IPS DF 6.9 (cell line): Measurements from ENCODE around the gene PCP2.

ENCODE experiments used
- DNase-seq: peaks from one replicate; pipeline ENCODE4 v3.0.0-alpha.2; 2013; ENCODE audit warnings: low read depth, low spot score
- H3K27ac ChIP-seq: one replicate; pipeline ENCODE4 v1.5.1; 2013; ENCODE audit warnings: low read length, control low read depth
- H3K27me3 ChIP-seq: 2 replicates; pipeline ENCODE4 v1.6.1; 2013; ENCODE audit warnings: mild to moderate bottlenecking, low read length; ENCODE audit not compliant: control insufficient read depth, insufficient read depth
- H3K36me3 ChIP-seq: 2 replicates; pipeline ENCODE4 v1.6.1; 2013; ENCODE audit warnings: low read length; ENCODE audit not compliant: control insufficient read depth, insufficient read depth
- H3K4me1 ChIP-seq: 2 replicates; pipeline ENCODE4 v1.6.1; 2013; ENCODE audit warnings: low read length; ENCODE audit not compliant: control insufficient read depth, insufficient read depth
- H3K4me3 ChIP-seq: 2 replicates; pipeline ENCODE4 v1.5.1; 2013; ENCODE audit warnings: mild to moderate bottlenecking, low read length
- H3K9me3 ChIP-seq: 2 replicates; pipeline ENCODE4 v1.6.1; 2013; ENCODE audit warnings: low read length, inconsistent platforms; ENCODE audit not compliant: control insufficient read depth, insufficient read depth
- WGBS: extraction: QIAGEN DNeasy Blood & Tissue Kit; methylation state at CpG from one replicate; pipeline ENCODE4 v1.1.7; 2013; ENCODE audit warnings: mixed read lengths, missing lambda C conversion rate; ENCODE audit not compliant: insufficient read length, insufficient coverage; 5-methylcytosine and 5-hydroxymethylcytosine counted together

Gene PCP2

DNA sequence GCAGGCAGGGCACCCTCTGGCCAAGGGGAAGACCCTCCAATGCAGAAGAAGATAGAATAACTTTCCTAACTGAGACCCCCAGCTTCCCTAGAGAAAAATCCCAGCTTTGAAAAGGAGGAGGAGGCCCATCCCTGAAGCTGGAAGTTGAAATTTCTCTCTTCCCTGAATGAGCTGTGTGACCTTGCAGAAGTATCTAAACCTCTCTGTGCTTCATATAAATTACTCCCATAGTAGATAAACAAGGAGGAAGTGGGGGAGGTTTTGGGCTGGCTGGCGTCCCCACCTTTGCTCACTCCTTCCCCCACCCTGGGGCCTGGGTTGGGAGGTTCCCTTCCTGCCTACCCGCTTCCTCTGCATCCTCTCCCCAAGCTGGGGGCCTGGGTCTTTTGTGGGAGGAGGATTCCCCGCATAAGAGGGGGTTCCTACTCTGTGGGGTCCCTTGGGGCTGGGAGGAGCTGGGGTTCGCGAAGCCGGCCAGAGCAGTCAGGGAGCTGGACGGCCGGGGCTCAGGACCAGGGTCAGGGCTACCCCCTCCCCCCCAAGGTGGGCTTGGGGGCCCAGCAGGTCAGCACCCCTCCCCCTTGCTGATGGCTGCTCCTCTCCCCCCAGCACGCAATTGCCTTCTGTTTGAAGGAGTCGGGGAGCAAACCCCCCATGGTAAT is 26.2 kb downstream of the PCP2 start:
- no peak for DNase-seq
- WGBS, result no CpG with 5 or more reads among the region's 10 CpGs
- no peaks in the 10 kb centered on the region for H3K27me3 ChIP-seq

DNA sequence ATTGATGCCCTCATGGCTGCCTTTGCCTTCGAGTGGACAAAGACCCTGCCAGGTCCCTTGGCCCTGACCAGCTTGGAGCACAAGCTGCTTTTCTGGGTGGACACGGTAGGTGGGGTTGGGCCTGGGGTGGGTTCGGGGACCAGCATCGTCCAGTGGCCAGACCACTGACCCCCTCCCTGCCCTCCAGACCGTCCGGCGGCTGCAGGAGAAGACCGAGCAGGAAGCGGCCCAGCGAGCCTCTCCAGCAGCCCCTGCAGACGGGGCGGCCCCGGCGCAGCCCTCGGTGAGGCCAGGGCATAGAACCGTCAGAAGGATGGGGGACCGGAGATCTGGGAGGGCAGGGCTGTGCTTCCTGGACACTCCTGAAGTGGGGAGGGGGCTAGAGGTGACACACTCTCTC is 27.2 kb downstream of the PCP2 start:
- DNase-seq, result no peak
- H3K36me3 ChIP-seq, result peaks cover 13% of the 10 kb centered on the region
- no CpG with 5 or more reads among the region's 17 CpGs for WGBS
- H3K27me3 ChIP-seq, result no peaks in the 10 kb centered on the region
- H3K27ac ChIP-seq, result no peak overlapping the region
- H3K9me3 ChIP-seq, result no peaks in the 10 kb centered on the region
- no peaks in the 10 kb centered on the region for H3K4me1 ChIP-seq
- H3K4me3 ChIP-seq, result no peak overlapping the region

More for the DNA sequence above, 26.2 kb downstream of the PCP2 start:
- Histone ChIP-seq H3K4me3 (no peak overlapping the region), H3K36me3 (peaks cover 23% of the 10 kb centered on the region), H3K4me1 (no peaks in the 10 kb centered on the region), H3K9me3 (no peaks in the 10 kb centered on the region), H3K27ac (no peak overlapping the region)

DNA sequence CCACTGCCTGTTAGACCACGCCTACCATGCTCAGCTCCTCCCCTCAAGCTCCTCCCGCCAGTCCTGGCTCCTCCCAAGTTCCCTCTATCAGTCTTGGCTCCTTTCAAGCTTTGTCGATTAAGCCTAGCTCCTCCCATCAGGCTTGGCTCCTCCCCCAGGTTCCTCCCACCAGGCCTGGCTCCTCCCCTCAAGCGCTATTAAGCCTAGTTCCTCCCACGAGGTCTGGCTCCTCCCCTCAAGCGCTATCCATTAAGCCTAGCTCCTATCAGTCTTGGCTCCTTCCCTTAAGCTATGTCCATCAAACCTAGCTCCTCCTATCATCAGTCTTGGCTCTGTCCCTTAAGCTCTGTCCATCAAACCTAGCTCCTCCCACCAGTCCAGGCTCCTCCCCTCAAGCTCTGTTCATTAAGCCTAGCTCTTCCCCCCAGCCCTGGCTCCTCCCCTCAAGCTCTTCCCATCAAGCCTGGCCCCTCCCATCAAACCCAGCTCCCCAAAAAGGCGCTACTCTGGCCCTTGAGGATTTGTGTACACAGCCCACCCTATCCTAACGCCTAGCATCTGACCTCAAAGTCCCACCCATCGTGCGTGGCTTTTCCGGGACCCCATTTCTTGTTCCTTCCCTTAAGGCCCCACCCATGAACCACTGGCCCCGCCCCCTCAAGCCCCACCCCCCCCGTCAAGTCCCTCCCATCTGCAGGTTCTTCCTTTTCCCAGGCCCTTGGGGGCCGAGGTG is 27.9 kb downstream of the PCP2 start:
- H3K27ac ChIP-seq, result no peak overlapping the region
- WGBS, result no CpG with 5 or more reads among the region's 14 CpGs
- H3K9me3 ChIP-seq, result no peaks in the 10 kb centered on the region
- peak; percentile 76 for DNase-seq
- H3K4me1 ChIP-seq, result no peaks in the 10 kb centered on the region
- no peaks in the 10 kb centered on the region for H3K27me3 ChIP-seq
- H3K36me3 ChIP-seq, result peaks cover 9% of the 10 kb centered on the region
- no peak overlapping the region for H3K4me3 ChIP-seq

DNA sequence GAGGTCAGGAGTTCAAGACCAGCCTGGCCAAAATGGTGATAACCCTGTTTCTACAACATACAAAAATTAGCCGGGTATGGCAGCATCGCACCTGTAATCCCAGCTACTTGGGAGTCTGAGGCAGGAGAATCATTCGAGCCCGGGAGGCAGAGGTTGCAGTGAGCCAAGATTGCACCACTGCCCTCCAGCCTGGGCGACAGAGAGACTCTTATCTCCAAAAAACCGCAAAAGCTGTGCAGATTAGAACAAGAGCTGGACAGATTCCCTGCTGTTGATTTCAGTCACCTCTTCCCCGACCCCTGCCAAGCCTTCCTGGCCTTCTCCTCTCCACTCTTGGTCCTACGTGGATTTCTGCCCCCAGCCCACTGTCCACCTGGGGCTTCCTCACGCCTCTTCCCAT is 29.6 kb downstream of the PCP2 start:
- WGBS, result no CpG with 5 or more reads among the region's 9 CpGs
- no peak for DNase-seq
- no peaks in the 10 kb centered on the region for H3K9me3 ChIP-seq
- no peak overlapping the region for H3K4me3 ChIP-seq
- H3K4me1 ChIP-seq, result no peaks in the 10 kb centered on the region
- no peaks in the 10 kb centered on the region for H3K27me3 ChIP-seq
- H3K27ac ChIP-seq, result no peak overlapping the region
- H3K36me3 ChIP-seq, result peaks cover 5% of the 10 kb centered on the region

DNA sequence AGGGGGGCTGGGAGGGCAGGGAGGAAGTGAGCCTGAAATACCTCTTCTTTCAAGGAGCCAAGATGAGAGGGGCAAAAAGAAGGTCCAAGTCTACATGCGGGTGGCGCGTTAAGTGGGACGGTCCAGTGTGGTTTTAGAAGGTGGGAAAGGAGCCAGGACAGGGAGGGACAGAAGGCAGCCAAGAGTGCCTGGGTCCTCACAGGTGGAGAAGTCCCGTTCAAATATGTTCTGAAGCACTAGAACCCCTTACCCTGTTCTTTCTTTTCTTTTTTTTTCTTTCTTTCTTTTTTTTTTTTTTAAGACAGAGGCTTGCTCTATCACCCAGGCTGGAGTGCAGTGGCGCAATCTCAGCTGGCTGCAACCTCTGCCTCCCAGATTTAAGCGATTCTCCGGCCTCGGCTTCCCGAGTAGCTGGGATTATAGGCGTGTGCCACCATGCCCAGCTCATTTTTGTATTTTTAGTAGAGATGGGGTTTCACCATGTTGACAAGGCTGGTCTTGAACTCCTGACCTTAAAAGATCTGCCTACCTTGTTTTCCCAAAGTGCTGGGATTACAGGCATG is 30.5 kb downstream of the PCP2 start:
- DNase-seq, result no peak
- Histone ChIP-seq H3K9me3 (no peaks in the 10 kb centered on the region), H3K4me1 (no peaks in the 10 kb centered on the region), H3K36me3 (peaks cover 2% of the 10 kb centered on the region; the same call in 1 of the 2 replicates), H3K4me3 (no peak overlapping the region), H3K27ac (no peak overlapping the region), H3K27me3 (no peaks in the 10 kb centered on the region)
- WGBS, result no CpG with 5 or more reads among the region's 11 CpGs

DNA sequence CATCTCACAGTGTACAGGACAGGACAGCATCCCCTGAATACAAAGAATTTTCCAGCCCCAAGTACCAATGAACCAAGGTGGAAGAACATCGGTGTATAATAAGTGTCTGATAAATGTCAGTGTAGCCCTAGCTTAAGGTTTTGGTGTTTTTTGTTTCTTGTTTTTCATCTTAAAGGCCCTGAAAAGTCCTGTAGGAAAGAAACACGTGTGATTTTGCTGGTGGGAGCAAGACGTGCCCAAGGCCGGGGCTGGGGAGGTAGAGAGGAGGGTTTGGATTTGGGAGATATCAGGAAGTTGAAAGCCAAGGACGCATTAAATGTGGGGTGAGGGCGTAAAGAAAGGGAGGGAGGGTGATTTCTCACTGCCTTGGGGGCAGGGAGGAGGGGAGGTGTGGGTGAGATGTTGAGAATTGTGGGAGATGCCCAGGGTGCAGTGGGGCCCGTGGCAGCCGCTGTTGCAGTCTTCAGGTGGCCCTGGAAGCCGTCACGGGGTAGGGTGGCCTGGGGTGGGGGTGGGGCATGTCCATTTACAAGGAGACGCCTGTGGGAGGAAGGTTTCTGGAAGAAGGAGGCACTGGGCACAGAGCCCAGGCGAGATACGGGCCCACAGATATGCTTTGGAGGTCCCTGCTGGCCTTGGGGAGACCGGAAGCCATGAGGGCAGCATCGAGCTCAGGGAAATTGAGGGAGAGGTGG is 31.1 kb downstream of the PCP2 start:
- H3K4me1 ChIP-seq, result peaks cover 2% of the 10 kb centered on the region; the same call in 1 of the 2 replicates
- H3K4me3 ChIP-seq, result no peak overlapping the region
- no peaks in the 10 kb centered on the region for H3K27me3 ChIP-seq
- DNase-seq, result no peak
- H3K9me3 ChIP-seq, result no peaks in the 10 kb centered on the region
- whole genome bisulfite sequencing, result no CpG with 5 or more reads among the region's 15 CpGs
- no peaks in the 10 kb centered on the region for H3K36me3 ChIP-seq
- H3K27ac ChIP-seq, result no peak overlapping the region

DNA sequence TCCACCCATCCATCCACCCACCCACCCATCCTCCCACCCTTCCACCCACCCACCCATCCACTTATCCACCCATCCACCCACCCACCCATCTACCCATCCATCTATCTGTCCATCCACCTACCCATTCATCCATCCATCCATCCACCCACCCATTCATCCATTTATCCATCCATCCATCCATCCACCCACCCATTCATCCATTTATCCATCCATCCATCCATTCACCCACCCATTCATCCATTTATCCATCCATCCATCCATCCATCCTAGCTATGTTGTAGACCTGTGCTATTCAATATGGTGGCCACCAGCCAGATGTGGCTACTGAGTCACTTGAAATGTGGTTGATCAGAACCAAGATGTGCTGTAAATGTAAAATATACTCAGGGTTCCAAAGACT is 32.8 kb downstream of the PCP2 start:
- H3K4me3 ChIP-seq, result no peak overlapping the region

DNA sequence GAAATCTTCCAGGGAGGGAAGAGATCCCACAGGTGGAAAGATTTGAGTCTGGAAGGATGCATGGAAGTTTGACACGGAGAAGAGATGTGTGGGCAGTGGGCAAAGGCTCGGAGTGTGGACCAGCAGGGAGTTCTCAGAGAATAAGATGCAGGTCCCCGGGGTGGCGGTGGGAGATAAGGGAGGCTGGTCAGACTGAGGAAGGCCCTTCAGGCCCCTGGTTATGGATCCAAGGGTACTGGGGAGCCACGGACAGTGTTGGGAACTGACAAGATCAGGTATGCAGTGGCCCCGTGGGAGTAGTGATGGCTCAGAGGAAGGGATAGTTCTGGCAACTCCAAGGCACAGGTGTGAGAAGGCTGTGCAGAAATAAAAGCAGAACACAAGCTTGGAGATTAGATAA is 35.3 kb downstream of the PCP2 start:
- Histone ChIP-seq H3K9me3 (no peaks in the 10 kb centered on the region), H3K27me3 (no peaks in the 10 kb centered on the region), H3K27ac (no peak overlapping the region), H3K36me3 (no peaks in the 10 kb centered on the region), H3K4me3 (no peak overlapping the region), H3K4me1 (peaks cover 6% of the 10 kb centered on the region; the same call in 1 of the 2 replicates)
- WGBS, result no CpG with 5 or more reads among the region's 6 CpGs
- DNase-seq, result no peak

More for the DNA sequence above, 32.8 kb downstream of the PCP2 start:
- Histone ChIP-seq H3K9me3 (no peaks in the 10 kb centered on the region), H3K27ac (no peak overlapping the region), H3K4me1 (peaks cover 4% of the 10 kb centered on the region; the same call in 1 of the 2 replicates), H3K27me3 (no peaks in the 10 kb centered on the region), H3K36me3 (no peaks in the 10 kb centered on the region)
- DNase-seq, result no peak

DNA sequence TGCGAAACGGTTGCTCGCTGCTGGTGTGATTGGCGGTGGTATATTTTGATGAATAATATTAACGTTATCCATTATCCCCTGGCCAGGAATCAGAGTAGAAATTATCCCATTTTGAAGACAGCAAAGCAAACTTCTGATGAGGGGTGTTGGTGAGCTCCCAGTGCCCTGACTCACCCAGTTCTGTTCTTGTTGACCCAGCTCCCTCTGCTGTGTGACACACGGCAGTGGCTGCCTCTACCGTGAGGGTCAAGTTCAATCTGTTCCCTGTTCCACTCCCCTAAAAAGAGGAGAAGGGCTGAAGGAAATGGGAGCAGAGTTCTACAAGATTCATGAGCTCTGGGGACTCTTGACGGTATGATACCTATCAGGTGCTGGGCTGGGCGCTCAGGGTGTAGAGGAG is 35.8 kb downstream of the PCP2 start:
- Histone ChIP-seq H3K4me1 (peaks cover 6% of the 10 kb centered on the region; the same call in 1 of the 2 replicates), H3K4me3 (no peak overlapping the region), H3K36me3 (no peaks in the 10 kb centered on the region), H3K9me3 (no peaks in the 10 kb centered on the region), H3K27me3 (no peaks in the 10 kb centered on the region), H3K27ac (no peak overlapping the region)
- WGBS, result no CpG with 5 or more reads among the region's 9 CpGs
- DNase-seq, result no peak

DNA sequence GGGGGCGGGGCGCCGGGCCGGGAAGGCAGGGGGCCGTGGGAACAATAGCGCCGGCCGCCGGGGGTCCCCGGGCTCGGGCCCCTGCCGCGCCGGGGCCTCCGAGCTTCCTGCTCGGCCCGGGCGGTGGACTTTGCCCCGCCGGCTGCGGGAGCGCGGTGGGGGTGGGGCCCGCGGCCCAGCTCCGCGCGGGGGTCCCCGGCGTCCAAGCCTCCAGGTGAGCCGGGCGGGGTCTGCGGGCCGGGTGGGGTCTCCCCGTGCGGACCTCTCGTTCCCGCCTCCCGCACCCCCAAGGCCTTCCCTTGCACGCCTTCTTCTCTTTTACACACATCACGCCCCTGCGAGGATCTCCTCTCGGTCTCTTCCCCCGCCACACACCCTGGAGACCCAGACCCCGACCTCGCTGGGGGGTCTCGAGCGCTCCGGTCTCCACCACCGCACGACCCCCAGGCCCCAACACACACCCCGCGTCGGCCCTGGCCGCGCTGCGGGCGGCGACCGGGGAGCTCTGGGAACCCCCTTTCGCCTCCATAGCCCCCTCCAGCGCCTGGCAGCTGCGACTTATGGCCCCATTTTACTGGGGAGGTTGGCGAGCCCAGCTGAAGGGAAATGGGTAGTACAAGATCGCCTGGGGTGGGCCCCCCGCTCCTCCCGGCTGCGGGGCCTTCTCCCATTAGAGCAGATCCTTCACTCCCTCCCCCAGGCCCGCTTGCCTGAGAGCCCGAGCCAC is 37.1 kb downstream of the PCP2 start:
- no peaks in the 10 kb centered on the region for H3K9me3 ChIP-seq
- H3K36me3 ChIP-seq, result no peaks in the 10 kb centered on the region
- no CpG with 5 or more reads among the region's 70 CpGs for WGBS
- no peak for DNase-seq
- H3K4me1 ChIP-seq, result peaks cover 6% of the 10 kb centered on the region; the same call in 1 of the 2 replicates
- H3K27me3 ChIP-seq, result no peaks in the 10 kb centered on the region
- peak overlapping the region; percentile 52 for H3K4me3 ChIP-seq
- no peak overlapping the region for H3K27ac ChIP-seq
